ENCODE data around the gene SEPSECS. TPM values are rescaled to one million over a fixed set of nuclear protein-coding genes. Genes with fewer than 3 reads are reported as not detected.

SEPSECS gene
- total and polyA plus RNA-seq, 2 donors (not counting 3 experiments of a cell fraction or from before 2014, with no cell fraction given) = 2.8 to 8.3 TPM

DNA sequence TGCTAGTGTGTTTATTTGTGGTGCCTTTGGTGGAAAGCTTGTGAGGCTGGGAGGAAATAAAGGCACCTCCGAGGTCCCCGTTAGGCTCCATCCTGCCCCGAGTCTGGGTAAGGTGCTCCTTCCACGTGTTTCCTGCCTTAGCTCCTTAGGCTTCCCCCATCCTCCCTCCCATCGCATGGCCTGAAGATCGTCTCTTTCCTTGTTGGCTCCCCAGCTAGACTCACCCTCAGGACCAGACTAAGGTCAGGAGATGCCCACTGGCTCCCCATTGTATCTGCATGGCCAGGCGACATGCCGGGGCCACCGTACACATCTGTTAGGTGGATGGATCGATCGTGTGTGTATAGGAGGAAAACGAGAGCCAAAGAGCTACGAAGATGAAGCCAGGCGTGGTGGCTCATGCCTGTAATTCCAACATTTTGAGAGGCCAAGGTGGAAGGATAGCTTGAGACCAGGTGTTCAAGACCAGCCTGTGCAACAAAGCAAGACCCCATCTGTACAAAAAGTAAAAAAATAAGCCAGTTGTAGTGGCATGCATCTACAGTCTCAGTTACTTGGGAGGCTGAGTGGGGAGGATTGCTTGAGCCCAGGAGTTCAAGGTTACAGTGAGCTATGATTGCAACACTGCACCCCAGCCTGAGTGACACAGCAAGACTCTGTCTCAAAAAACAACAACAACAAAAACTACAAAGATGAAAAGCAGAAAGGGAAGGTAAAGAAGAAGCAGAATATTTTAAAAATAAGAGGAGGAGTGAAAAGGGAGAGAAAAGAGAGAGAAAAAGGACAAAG is 53.7 kb downstream of the SEPSECS start:
- H3K4me2 ChIP-seq (ENCODE audit: insufficient read depth, low read length) = no peak overlapping the region
- dilution Hi-C loops (cut with MboI; ENCODE audit: extremely low pct_ligation_motif_present, low sequenced_read_pairs) (no loop called here), intact Hi-C loops (cut with micrococcal nuclease) (no loop called here)
- CTCF ChIA-PET = interaction anchor here (1.1 kb wide), 1 partner anchor 254 kb away, joined by 3 read pairs; no protein-coding TSS in a partner anchor
- POLR2A ChIA-PET = no interaction called here
- no peaks in the 10 kb centered on the region for H3K79me2 ChIP-seq (ENCODE audit: control insufficient read depth, insufficient read depth, low read length)
- H3K27ac ChIP-seq (ENCODE audit: insufficient read depth, low read depth, low read length) = no peak overlapping the region
- no peaks in the 10 kb centered on the region for H3K9me3 ChIP-seq (replicated peaks; ENCODE audit: control insufficient read depth, insufficient read depth, low read length)
- FAIRE-seq (no peak), DNase-seq (ENCODE audit: low read depth, low spot score) (no peak)
- H3K27me3 ChIP-seq (ENCODE audit: control insufficient read depth in 2 of 2, insufficient read depth in 2 of 2, low read length in 2 of 2) = peaks cover 0 to 3% of the 10 kb centered on the region in 2 experiments
- H3K9ac ChIP-seq (replicated peaks; ENCODE audit: extremely low read depth, insufficient read depth, low read length) = no peak overlapping the region
- H2AFZ ChIP-seq (ENCODE audit: low read depth, low read length) = no peak overlapping the region
- TF ChIP-seq POLR2AphosphoS5 (IDR thresholded peaks at IDR 0.05; ENCODE audit: insufficient read depth, low read depth, low read length) = no peak
- no peak for TF ChIP-seq GATA2 (IDR thresholded peaks at IDR 0.05; ENCODE audit: insufficient read depth, insufficient read length, low read depth, low read length)
- TF ChIP-seq MYC (IDR thresholded peaks at IDR 0.05; ENCODE audit: low read depth, low read length) = no peak
- TF ChIP-seq FOS (IDR thresholded peaks at IDR 0.05; ENCODE audit: borderline replicate concordance, insufficient read depth, low read length) = no peak
- TF ChIP-seq JUN (IDR thresholded peaks at IDR 0.05; ENCODE audit: borderline replicate concordance, insufficient read depth, insufficient read length, low read depth) = no peak
- TF ChIP-seq, protein P1, sequence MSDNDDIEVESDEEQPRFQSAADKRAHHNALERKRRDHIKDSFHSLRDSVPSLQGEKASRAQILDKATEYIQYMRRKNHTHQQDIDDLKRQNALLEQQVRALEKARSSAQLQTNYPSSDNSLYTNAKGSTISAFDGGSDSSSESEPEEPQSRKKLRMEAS (IDR thresholded peaks at IDR 0.05; ENCODE audit: insufficient read depth, insufficient read length) = no peak
- TF ChIP-seq, protein P2, sequence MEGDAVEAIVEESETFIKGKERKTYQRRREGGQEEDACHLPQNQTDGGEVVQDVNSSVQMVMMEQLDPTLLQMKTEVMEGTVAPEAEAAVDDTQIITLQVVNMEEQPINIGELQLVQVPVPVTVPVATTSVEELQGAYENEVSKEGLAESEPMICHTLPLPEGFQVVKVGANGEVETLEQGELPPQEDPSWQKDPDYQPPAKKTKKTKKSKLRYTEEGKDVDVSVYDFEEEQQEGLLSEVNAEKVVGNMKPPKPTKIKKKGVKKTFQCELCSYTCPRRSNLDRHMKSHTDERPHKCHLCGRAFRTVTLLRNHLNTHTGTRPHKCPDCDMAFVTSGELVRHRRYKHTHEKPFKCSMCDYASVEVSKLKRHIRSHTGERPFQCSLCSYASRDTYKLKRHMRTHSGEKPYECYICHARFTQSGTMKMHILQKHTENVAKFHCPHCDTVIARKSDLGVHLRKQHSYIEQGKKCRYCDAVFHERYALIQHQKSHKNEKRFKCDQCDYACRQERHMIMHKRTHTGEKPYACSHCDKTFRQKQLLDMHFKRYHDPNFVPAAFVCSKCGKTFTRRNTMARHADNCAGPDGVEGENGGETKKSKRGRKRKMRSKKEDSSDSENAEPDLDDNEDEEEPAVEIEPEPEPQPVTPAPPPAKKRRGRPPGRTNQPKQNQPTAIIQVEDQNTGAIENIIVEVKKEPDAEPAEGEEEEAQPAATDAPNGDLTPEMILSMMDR (IDR thresholded peaks at IDR 0.05; ENCODE audit: extremely low read depth in 1 of 2, insufficient read depth in 1 of 2, low read depth in 1 of 2, low read length in 2 of 2) = no peak
- no peak for TF ChIP-seq POLR2A (IDR thresholded peaks at IDR 0.05; ENCODE audit: low read depth, low read length)
- TF ChIP-seq EZH2 (IDR thresholded peaks at IDR 0.05; ENCODE audit: borderline replicate concordance, low read depth, low read length, severe bottlenecking) = no peak
- BruUV-seq (replicated peaks) = no TSS peak
- no peaks in the 10 kb centered on the region for H4K20me1 ChIP-seq (replicated peaks; ENCODE audit: control insufficient read depth, extremely low read depth, insufficient read depth, low read length)
- no peak overlapping the region for H3K4me3 ChIP-seq (replicated peaks in 1 of 3; ENCODE audit: insufficient read depth in 1 of 3, low read depth in 1 of 3, low read length in 3 of 3)
- no peaks in the 10 kb centered on the region for H3K9me1 ChIP-seq (replicated peaks; ENCODE audit: control insufficient read depth, extremely low read depth, insufficient read depth, low read length)
- H3K4me1 ChIP-seq (ENCODE audit: control insufficient read depth, extremely low read depth, insufficient read depth, low read length) = no peaks in the 10 kb centered on the region
- no peaks in the 10 kb centered on the region for H3K36me3 ChIP-seq (ENCODE audit: control insufficient read depth in 2 of 2, extremely low read depth in 1 of 2, insufficient read depth in 2 of 2, low read length in 2 of 2)
